OCI-LY3 (cell line): Measurements from ENCODE around the gene FAM20B.

ENCODE experiments used
- H2AFZ ChIP-seq: fragments of 200-600, 300-600 bp; shearing (Covaris generic); 2 replicates; pipeline ENCODE4 v1.6.0; 2014; ENCODE audit warnings: antibody characterized with exemption, low read depth, low read length
- H3K27ac ChIP-seq: fragments of 200-600, 300-600 bp; sonication (generic); 2 replicates; pipeline ENCODE4 v1.5.1; 2014; ENCODE audit warnings: mild to moderate bottlenecking, low read length, moderate library complexity, mixed read lengths
- H3K27me3 ChIP-seq: fragments of 200-600, 300-600 bp; sonication (generic); 2 replicates; pipeline ENCODE4 v1.6.1; 2014; ENCODE audit warnings: low read depth, low read length, mixed read lengths
- H3K36me3 ChIP-seq: fragments of 200-600, 300-600 bp; sonication (generic); replicated peaks from 2 replicates; pipeline ENCODE3; 2014; ENCODE audit warnings: low read depth, low read length, mixed read lengths
- H3K4me1 ChIP-seq: fragments of 300-600, 200-600 bp; sonication (generic); 2 replicates; pipeline ENCODE4 v1.6.1; 2014; ENCODE audit warnings: low read length, mixed read lengths
- H3K4me2 ChIP-seq: fragments of 200-600, 300-600 bp; sonication (generic); 2 replicates; pipeline ENCODE4 v1.6.1; 2014; ENCODE audit warnings: low read length, mixed read lengths
- H3K4me3 ChIP-seq: fragments of 300-600, 200-600 bp; sonication (generic); 2 replicates; pipeline ENCODE4 v1.5.1; 2014; ENCODE audit warnings: antibody characterized with exemption, mild to moderate bottlenecking, low read length, moderate library complexity
- H3K79me2 ChIP-seq: fragments of 300-600, 200-600 bp; shearing (Covaris generic); 2 replicates; pipeline ENCODE4 v1.6.1; 2014; ENCODE audit warnings: mild to moderate bottlenecking, low read length, mixed read lengths
- H3K9ac ChIP-seq: fragments of 300-600, 200-600 bp; shearing (Covaris generic); 2 replicates; pipeline ENCODE4 v1.6.0; 2014; ENCODE audit warnings: mild to moderate bottlenecking, low read length, moderate library complexity
- H3K9me3 ChIP-seq: fragments of 200-600, 300-600 bp; shearing (Covaris generic); 2 replicates; pipeline ENCODE4 v1.6.1; 2014; ENCODE audit warnings: low read length, mixed read lengths; ENCODE audit not compliant: insufficient read depth
- H4K20me1 ChIP-seq: fragments of 200-600, 300-600 bp; sonication (generic); 2 replicates; pipeline ENCODE4 v1.6.1; 2016; ENCODE audit warnings: low read length, mixed read lengths; ENCODE audit not compliant: insufficient read depth
- EZH2phosphoT487 ChIP-seq: fragments of 200-600 bp; shearing (Covaris generic); IDR thresholded peaks from 2 replicates; pipeline ENCODE4 v1.6.1; 2018; ENCODE audit warnings: antibody characterized with exemption, mixed run types, low read depth
- TF ChIP-seq, protein P1 (sequence below): fragments of 200-600, 300-600 bp; sonication (generic); IDR thresholded peaks from 2 replicates; pipeline ENCODE4 v1.5.1; 2014; ENCODE audit warnings: antibody characterized with exemption, low read length, low read depth

Gene FAM20B

GRCh38 chr1:179061360-179062282 is 35.9 kb downstream of the FAM20B start:
- Histone ChIP-seq H3K4me1 (no peaks in the 10 kb centered on the region), H3K36me3 (peaks cover 8% of the 10 kb centered on the region), H3K4me2 (no peak overlapping the region), H3K27me3 (no peaks in the 10 kb centered on the region), H3K4me3 (no peak overlapping the region), H3K27ac (no peak overlapping the region), H3K9me3 (no peaks in the 10 kb centered on the region), H3K9ac (no peak overlapping the region), H3K79me2 (no peaks in the 10 kb centered on the region), H2AFZ (no peak overlapping the region), H4K20me1 (no peaks in the 10 kb centered on the region)
- TF ChIP-seq EZH2phosphoT487 = no peak
- TF ChIP-seq, protein P1, sequence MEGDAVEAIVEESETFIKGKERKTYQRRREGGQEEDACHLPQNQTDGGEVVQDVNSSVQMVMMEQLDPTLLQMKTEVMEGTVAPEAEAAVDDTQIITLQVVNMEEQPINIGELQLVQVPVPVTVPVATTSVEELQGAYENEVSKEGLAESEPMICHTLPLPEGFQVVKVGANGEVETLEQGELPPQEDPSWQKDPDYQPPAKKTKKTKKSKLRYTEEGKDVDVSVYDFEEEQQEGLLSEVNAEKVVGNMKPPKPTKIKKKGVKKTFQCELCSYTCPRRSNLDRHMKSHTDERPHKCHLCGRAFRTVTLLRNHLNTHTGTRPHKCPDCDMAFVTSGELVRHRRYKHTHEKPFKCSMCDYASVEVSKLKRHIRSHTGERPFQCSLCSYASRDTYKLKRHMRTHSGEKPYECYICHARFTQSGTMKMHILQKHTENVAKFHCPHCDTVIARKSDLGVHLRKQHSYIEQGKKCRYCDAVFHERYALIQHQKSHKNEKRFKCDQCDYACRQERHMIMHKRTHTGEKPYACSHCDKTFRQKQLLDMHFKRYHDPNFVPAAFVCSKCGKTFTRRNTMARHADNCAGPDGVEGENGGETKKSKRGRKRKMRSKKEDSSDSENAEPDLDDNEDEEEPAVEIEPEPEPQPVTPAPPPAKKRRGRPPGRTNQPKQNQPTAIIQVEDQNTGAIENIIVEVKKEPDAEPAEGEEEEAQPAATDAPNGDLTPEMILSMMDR = no peak

DNA sequence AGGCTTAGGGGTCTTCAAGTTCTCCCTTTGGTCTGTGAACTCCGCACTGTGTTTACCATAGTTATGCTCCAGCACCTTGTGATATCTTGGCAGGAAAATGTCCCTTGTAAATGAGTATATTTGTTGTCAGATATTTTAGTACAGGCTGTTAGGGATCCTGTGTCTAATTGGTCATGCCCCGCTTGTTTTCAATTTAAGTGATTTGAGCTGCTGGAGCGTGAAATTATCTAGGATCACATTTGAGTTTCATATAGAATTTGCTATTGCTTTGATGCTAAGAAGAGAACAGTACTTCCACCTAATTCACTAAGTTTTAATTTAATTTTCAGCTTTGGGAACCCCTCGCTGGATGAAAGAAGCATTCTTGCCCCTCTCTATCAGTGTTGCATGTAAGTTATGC is 40.8 kb downstream of the FAM20B start:
- peaks cover 8% of the 10 kb centered on the region for H3K36me3 ChIP-seq
- no peaks in the 10 kb centered on the region for H4K20me1 ChIP-seq
- H3K9ac ChIP-seq = no peak overlapping the region
- H3K4me2 ChIP-seq = no peak overlapping the region
- no peaks in the 10 kb centered on the region for H3K9me3 ChIP-seq
- H3K27ac ChIP-seq = no peak overlapping the region
- H3K79me2 ChIP-seq = no peaks in the 10 kb centered on the region
- no peaks in the 10 kb centered on the region for H3K27me3 ChIP-seq
- no peak overlapping the region for H2AFZ ChIP-seq
- H3K4me3 ChIP-seq = no peak overlapping the region
- H3K4me1 ChIP-seq = no peaks in the 10 kb centered on the region
- TF ChIP-seq, protein P1 = no peak
- TF ChIP-seq EZH2phosphoT487 = no peak

GRCh38 chr1:179077396-179077795 is 51.7 kb downstream of the FAM20B start:
- H3K79me2 ChIP-seq = peaks cover 12% of the 10 kb centered on the region
- H3K27ac ChIP-seq = no peak overlapping the region
- no peaks in the 10 kb centered on the region for H4K20me1 ChIP-seq
- no peaks in the 10 kb centered on the region for H3K27me3 ChIP-seq
- no peak overlapping the region for H3K4me2 ChIP-seq
- TF ChIP-seq, protein P1 = no peak
- no peak for TF ChIP-seq EZH2phosphoT487
- H3K9me3 ChIP-seq = no peaks in the 10 kb centered on the region
- peaks cover 8% of the 10 kb centered on the region for H3K4me1 ChIP-seq
- no peak overlapping the region for H3K4me3 ChIP-seq
- H3K36me3 ChIP-seq = peaks cover 7% of the 10 kb centered on the region
- no peak overlapping the region for H3K9ac ChIP-seq
- H2AFZ ChIP-seq = no peak overlapping the region

DNA sequence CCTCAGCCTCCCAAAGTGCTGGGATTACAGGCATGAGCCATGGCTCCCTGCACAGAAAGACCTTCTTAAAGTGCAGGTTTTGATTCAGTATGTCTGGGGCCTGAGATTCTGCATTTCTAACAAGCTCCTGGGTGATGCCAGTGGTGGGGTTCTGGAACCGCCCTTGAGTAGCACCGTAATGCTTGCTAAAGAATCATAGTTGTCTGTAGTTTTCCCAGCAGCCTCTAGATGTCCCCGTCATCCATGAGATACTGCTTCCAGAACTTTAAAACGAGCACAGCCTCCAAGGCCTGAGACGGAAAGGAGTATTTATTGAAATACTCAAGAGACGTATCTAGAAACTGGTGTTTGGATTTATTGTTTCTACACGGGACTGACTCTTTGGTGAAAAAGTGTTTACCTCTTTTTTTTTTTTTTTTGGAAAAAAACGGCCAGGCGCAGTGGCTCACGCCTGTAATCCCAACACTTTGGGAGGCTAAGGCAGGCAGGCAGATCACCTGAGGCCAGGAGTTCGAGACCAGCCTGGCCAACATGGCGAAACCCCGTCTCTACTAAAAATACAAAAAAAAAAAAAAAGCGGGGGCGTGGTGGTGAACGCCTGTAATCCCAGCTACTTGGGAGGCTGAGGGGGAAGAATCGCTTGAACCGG is 53.5 kb downstream of the FAM20B start:
- TF ChIP-seq, protein P1 = peak; percentile 85
- no peak for TF ChIP-seq EZH2phosphoT487
- H3K79me2 ChIP-seq = peaks cover 30% of the 10 kb centered on the region
- no peak overlapping the region for H3K27ac ChIP-seq
- H3K27me3 ChIP-seq = no peaks in the 10 kb centered on the region
- H3K4me3 ChIP-seq = no peak overlapping the region
- peaks cover 6% of the 10 kb centered on the region for H3K36me3 ChIP-seq
- H3K4me1 ChIP-seq = peaks cover 19% of the 10 kb centered on the region
- no peak overlapping the region for H3K9ac ChIP-seq
- no peak overlapping the region for H3K4me2 ChIP-seq
- peaks cover 5% of the 10 kb centered on the region; the same call in 1 of the 2 replicates for H4K20me1 ChIP-seq
- no peaks in the 10 kb centered on the region for H3K9me3 ChIP-seq
- H2AFZ ChIP-seq = no peak overlapping the region
